ENCODE results near the gene ZHX3. TPM values are rescaled to one million over a fixed set of nuclear protein-coding genes. Genes with fewer than 3 reads are reported as not detected.
A peak's percentile ranks its signal among the peaks of the same experiment; 100 is the strongest.

The ZHX3 gene
- total RNA-seq, 4 donors from 2014 or later = 47.1 to 58.6 (median 50.7) TPM

DNA sequence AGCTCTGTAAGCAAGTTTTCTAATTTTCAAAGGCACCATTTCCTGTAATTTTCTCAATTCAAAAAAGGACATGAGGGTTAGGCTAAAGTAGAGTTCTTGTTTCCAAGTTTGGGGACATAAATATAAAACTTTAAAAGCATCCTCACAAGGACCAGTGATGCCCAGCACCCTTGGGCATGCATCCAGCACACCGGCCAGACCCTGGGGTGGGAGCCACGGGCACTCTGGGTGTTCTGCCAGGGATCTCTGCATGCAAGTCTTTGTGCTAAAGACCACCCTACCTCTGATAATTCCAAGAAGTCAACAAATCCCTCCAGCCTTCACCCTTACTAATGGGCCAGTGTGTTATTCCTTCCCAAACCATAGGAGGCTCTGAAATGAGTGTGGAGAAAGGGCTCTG, 133.7 kb downstream of the ZHX3 start:
- Histone ChIP-seq H3K9me3 (peaks cover 0 to 6% (median 2%) of the 10 kb centered on the region in 4 donors), H3K36me3 (peaks cover 0 to 37% (median 0%) of the 10 kb centered on the region in 3 donors), H3K4me1 (peaks cover 0 to 9% (median 6%) of the 10 kb centered on the region in 4 donors), H3K27ac (no peak overlapping the region), H3K4me3 (no peak overlapping the region), H3K27me3 (no peaks in the 10 kb centered on the region)
- 76 to 88% methylated on average over 2 of the region's 2 CpGs for WGBS, 2 donors
- no peak for TF ChIP-seq POLR2A (IDR thresholded peaks at IDR 0.05)
- TF ChIP-seq, protein P1, sequence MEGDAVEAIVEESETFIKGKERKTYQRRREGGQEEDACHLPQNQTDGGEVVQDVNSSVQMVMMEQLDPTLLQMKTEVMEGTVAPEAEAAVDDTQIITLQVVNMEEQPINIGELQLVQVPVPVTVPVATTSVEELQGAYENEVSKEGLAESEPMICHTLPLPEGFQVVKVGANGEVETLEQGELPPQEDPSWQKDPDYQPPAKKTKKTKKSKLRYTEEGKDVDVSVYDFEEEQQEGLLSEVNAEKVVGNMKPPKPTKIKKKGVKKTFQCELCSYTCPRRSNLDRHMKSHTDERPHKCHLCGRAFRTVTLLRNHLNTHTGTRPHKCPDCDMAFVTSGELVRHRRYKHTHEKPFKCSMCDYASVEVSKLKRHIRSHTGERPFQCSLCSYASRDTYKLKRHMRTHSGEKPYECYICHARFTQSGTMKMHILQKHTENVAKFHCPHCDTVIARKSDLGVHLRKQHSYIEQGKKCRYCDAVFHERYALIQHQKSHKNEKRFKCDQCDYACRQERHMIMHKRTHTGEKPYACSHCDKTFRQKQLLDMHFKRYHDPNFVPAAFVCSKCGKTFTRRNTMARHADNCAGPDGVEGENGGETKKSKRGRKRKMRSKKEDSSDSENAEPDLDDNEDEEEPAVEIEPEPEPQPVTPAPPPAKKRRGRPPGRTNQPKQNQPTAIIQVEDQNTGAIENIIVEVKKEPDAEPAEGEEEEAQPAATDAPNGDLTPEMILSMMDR (IDR thresholded peaks at IDR 0.05) = no peak
- no peak for TF ChIP-seq EP300 (IDR thresholded peaks at IDR 0.05)
- DNase-seq (ENCODE audit: low spot score in 2 of 2) = no peak

DNA sequence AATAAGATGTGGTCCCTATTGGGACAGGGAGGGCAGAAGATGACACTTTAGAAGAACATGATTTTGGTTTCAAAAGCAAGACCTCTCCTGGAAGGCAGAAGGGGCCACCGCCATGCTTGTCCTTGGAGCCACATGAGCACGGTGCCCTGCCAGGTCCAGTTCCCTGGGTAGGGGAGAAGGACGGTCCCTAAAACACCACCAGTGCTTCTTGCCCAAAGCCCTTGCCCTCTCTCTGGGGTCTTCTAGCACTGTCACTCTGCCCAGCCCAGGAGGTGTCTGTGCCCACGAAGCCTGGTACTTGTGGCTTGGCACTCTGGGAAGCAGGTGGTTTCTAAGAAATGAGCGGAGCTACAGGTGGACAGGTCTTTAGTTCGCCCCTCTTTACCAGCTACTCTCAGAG, 134.1 kb downstream of the ZHX3 start:
- Histone ChIP-seq H3K36me3 (peaks cover 0 to 37% (median 0%) of the 10 kb centered on the region in 3 donors), H3K4me1 (peaks cover 0 to 11% (median 9%) of the 10 kb centered on the region in 4 donors), H3K27ac (no peak overlapping the region), H3K27me3 (no peaks in the 10 kb centered on the region), H3K4me3 (no peak overlapping the region), H3K9me3 (peaks cover 0 to 6% (median 0%) of the 10 kb centered on the region in 4 donors)
- TF ChIP-seq EP300 (IDR thresholded peaks at IDR 0.05) (no peak), POLR2A (IDR thresholded peaks at IDR 0.05) (no peak)
- TF ChIP-seq, protein P1 (IDR thresholded peaks at IDR 0.05) = no peak
- DNase-seq (ENCODE audit: low spot score in 2 of 2) = no peak
- 97 to 100% methylated on average over 6 of the region's 6 CpGs for WGBS, 2 donors

DNA sequence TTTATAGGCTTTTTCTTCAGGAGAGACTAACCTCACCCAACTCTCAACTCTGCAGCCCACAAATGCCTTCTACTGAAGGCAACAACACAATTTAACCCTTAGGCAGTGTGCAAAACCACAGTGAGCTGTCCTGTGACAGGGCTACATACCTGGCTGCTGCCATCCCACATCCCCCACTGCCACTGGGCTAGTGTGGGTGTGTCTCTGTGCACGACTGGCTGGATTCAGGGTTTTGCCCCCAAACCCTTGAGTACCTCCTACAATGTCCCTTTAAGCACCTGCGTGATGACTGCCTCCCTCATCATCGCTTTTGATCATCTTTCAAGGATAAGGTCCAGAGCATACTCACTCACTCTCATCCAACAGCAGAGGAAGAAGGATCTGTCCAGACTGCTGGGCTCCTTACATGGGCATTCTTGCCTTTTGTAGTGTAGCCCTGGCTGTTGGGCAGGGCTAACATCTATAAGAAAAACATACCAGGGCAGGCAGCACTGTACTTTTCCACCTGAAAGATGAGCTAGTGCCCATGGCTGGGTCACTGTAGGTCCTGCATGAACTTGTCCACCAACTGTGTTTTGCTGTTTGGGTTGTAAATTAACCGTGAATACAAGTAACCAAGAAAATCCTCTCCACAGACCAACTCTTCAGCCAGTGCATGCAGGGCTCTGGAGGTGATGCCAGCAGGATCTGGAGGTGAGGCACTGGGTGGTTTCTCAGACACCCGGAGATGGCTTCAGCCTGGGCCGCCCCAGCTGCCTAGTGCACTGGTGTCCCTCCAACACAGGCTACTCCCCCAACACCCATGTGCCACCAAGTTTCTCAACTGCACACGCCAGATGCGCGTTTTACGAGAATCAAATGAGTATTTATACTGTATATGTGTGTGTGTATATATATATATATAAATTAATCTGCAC, 135.0 kb downstream of the ZHX3 start:
- Histone ChIP-seq H3K27me3 (no peaks in the 10 kb centered on the region), H3K4me1 (peaks cover 0 to 20% (median 13%) of the 10 kb centered on the region in 4 donors), H3K4me3 (no peak overlapping the region), H3K27ac (no peak overlapping the region), H3K9me3 (peaks cover 0 to 3% (median 0%) of the 10 kb centered on the region in 4 donors), H3K36me3 (peaks cover 0 to 36% (median 0%) of the 10 kb centered on the region in 3 donors)
- peak in 1 of 2 donors; percentile 7 for DNase-seq (ENCODE audit: low spot score in 2 of 2)
- WGBS, 2 donors = 92 to 93% methylated on average over 10 of the region's 10 CpGs
- TF ChIP-seq, protein P1 (IDR thresholded peaks at IDR 0.05) = no peak
- TF ChIP-seq POLR2A (IDR thresholded peaks at IDR 0.05) = no peak
- no peak for TF ChIP-seq EP300 (IDR thresholded peaks at IDR 0.05)

DNA sequence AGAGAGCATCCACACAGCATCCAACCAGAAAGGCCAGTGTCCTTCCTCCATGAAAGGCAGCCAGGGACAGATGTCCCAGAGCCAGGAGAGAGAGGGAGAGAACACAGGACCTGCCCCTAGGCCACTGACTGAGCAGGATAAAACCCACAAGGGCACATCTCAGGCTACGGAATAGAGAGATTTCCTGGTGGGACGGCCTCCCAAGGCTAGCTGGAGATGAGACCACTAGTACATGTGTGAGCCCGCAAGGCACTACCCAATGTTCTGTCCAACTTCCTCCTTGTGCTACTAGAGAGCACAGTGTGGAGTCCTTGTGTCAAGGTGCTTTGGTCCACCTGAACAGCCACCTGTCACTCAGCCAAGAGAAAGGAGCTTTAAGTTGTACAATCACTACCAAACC, 136.0 kb downstream of the ZHX3 start:
- Histone ChIP-seq H3K4me1 (peaks cover 0 to 28% (median 15%) of the 10 kb centered on the region in 4 donors), H3K27ac (no peak overlapping the region), H3K27me3 (no peaks in the 10 kb centered on the region), H3K4me3 (no peak overlapping the region), H3K36me3 (peaks cover 0 to 37% (median 0%) of the 10 kb centered on the region in 3 donors), H3K9me3 (no peaks in the 10 kb centered on the region)
- TF ChIP-seq POLR2A (IDR thresholded peaks at IDR 0.05) (no peak), EP300 (IDR thresholded peaks at IDR 0.05) (no peak)
- TF ChIP-seq, protein P1 (IDR thresholded peaks at IDR 0.05) = no peak
- DNase-seq (ENCODE audit: low spot score in 2 of 2) = peak; percentile 3 to 4
- 82 to 89% methylated on average over 3 of the region's 3 CpGs for WGBS, 2 donors
